Natural killer cell (primary cell): ENCODE measurements around the gene FAF2. TPM values are rescaled to one million over a fixed set of nuclear protein-coding genes. Genes with fewer than 3 reads are reported as not detected.
A peak's percentile ranks its signal among the peaks of the same experiment; 100 is the strongest.

ENCODE experiments used
- ATAC-seq, 3 donors: fragments of 150-1000 bp in 2 of 3; fragments of 200-7000 bp in 1 of 3; cut with Tn5 transposase; 1 replicate in 1 of 3; 2 replicates in 2 of 3; pipeline ENCODE4 v1.10.0; 2021; ENCODE audit warnings: mild to moderate bottlenecking in 2 of 3, moderate library complexity in 2 of 3
- DNase-seq, 2 donors: peaks; one replicate each; pipeline versions ENCODE4 v3.0.0 to v3.0.0-alpha.2; 2013 to 2021; ENCODE audit warnings: mixed read lengths in 1 of 2
- H3K27ac ChIP-seq: one replicate; pipeline ENCODE4 v1.5.1; 2013; ENCODE audit warnings: mild to moderate bottlenecking, low read length
- H3K27me3 ChIP-seq: one replicate; pipeline ENCODE4 v1.6.1; 2013; ENCODE audit warnings: low read length; ENCODE audit not compliant: control insufficient read depth, insufficient read depth
- H3K36me3 ChIP-seq: one replicate; pipeline ENCODE4 v1.6.1; 2013; ENCODE audit warnings: low read length; ENCODE audit not compliant: control insufficient read depth, insufficient read depth
- H3K4me1 ChIP-seq: one replicate; pipeline ENCODE4 v1.6.1; 2013; ENCODE audit warnings: low read length; ENCODE audit not compliant: control insufficient read depth, insufficient read depth
- H3K4me3 ChIP-seq: one replicate; pipeline ENCODE4 v1.5.1; 2013; ENCODE audit warnings: low read length
- H3K9me3 ChIP-seq: one replicate; pipeline ENCODE4 v1.6.1; 2013; ENCODE audit warnings: low read length; ENCODE audit not compliant: control insufficient read depth, insufficient read depth
- H3K27ac Mint-ChIP-seq, 2 donors: one replicate each; pipeline ENCODE4 v1.8.0; 2022; ENCODE audit warnings: mild to moderate bottlenecking in 2 of 2, mixed read lengths in 2 of 2, moderate library complexity in 1 of 2
- H3K27me3 Mint-ChIP-seq, 2 donors: one replicate each; pipeline ENCODE4 v1.8.0; 2022; ENCODE audit warnings: low read depth in 2 of 2, mixed read lengths in 2 of 2
- H3K36me3 Mint-ChIP-seq: one replicate; pipeline ENCODE4 v1.8.0; 2022; ENCODE audit warnings: mixed read lengths
- H3K4me1 Mint-ChIP-seq, 2 donors: one replicate each; pipeline ENCODE4 v1.8.0; 2022; ENCODE audit warnings: mixed read lengths in 2 of 2
- H3K4me3 Mint-ChIP-seq: one replicate; pipeline ENCODE4 v1.8.0; 2022; ENCODE audit warnings: mild to moderate bottlenecking, moderate library complexity, mixed read lengths
- H3K9me3 Mint-ChIP-seq, 2 donors: one replicate each; pipeline ENCODE4 v1.8.0; 2022; ENCODE audit warnings: mixed read lengths in 2 of 2
- WGBS: methylation state at CpG from one replicate; pipeline ENCODE4 v1.1.7; 2013; ENCODE audit warnings: missing lambda C conversion rate; ENCODE audit not compliant: insufficient coverage; 5-methylcytosine and 5-hydroxymethylcytosine counted together
- intact Hi-C: fragments of 100-400 bp; cut with micrococcal nuclease; formaldehyde crosslinking; loops from one replicate; pipeline ENCODE4 v1.14.2; 2022
- total RNA-seq, 4 donors: library from RNA; stranded (reverse); fragments of 120-200 nt in 1 of 4; gene quantifications; one replicate each; pipeline versions ENCODE4 v1.2.3 to v1.2.4, GENCODE V29; 2013 to 2022
- TF ChIP-seq, protein P1 (sequence below): fragments of 200-600 bp; IDR thresholded peaks from one replicate; pipeline ENCODE4 v1.8.0; 2022; ENCODE audit warnings: antibody characterized with exemption

Gene FAF2
- total RNA-seq, 3 donors from 2014 or later (not counting 1 experiment from before 2014, with no cell fraction given), result 32.1 to 32.5 (median 32.1) TPM

DNA sequence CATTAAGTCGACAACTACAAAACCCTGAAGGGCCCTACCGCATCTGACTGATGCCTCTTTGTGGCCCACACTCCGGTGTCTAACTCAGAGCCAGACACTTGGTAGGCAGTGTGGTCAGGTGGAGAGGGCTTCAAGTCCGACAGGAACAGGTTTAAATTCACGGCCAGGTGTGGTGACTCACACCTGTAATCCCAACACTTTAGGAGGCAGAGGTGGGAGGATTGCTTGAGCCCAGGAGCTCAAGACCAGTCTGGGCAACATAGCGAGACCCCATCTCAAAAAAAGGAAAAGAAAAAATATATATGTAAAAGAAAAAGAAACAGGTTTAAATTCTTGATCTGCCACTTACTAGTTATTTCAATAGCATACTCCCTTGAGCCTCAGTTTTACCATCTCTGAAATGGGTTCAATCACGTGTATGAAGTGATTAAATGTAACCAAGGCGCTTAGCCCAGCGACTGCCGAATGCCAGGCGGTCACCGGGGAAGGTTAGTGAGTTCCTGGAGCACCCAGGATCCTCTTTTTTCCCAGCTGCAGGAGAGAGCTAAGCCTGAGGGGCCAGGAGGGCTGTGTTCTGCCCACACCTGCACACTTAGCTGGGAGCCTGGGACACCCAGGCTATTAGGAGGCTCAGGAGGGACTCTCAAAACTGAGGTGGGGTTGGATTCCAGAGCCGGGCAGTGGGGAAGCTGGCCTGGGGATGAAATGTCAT lies 32.8 kb upstream of the FAF2 start:
- 87% methylated on average over 11 of the region's 13 CpGs for WGBS
- Histone ChIP-seq H3K9me3 (no peaks in the 10 kb centered on the region), H3K4me1 (peaks cover 19% of the 10 kb centered on the region), H3K4me3 (peak overlapping the region; percentile 49), H3K27me3 (no peaks in the 10 kb centered on the region), H3K27ac (peak overlapping the region; percentile 60), H3K36me3 (no peaks in the 10 kb centered on the region)
- intact Hi-C loops, result loop anchor here (5.0 kb wide), 2 partner anchors 142 to 182 kb away; no protein-coding TSS in a partner anchor
- TF ChIP-seq, protein P1, sequence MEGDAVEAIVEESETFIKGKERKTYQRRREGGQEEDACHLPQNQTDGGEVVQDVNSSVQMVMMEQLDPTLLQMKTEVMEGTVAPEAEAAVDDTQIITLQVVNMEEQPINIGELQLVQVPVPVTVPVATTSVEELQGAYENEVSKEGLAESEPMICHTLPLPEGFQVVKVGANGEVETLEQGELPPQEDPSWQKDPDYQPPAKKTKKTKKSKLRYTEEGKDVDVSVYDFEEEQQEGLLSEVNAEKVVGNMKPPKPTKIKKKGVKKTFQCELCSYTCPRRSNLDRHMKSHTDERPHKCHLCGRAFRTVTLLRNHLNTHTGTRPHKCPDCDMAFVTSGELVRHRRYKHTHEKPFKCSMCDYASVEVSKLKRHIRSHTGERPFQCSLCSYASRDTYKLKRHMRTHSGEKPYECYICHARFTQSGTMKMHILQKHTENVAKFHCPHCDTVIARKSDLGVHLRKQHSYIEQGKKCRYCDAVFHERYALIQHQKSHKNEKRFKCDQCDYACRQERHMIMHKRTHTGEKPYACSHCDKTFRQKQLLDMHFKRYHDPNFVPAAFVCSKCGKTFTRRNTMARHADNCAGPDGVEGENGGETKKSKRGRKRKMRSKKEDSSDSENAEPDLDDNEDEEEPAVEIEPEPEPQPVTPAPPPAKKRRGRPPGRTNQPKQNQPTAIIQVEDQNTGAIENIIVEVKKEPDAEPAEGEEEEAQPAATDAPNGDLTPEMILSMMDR, result no peak
- Mint-ChIP-seq H3K4me1 (peaks cover 38 to 55% of the 10 kb centered on the region in 2 donors), H3K4me3 (peak overlapping the region; percentile 89), H3K36me3 (no peaks in the 10 kb centered on the region), H3K27me3 (peaks cover 0 to 2% of the 10 kb centered on the region in 2 donors), H3K9me3 (no peaks in the 10 kb centered on the region), H3K27ac (peak overlapping the region; percentile 80 to 86)
- ATAC-seq (no peak), DNase-seq (no peak)

DNA sequence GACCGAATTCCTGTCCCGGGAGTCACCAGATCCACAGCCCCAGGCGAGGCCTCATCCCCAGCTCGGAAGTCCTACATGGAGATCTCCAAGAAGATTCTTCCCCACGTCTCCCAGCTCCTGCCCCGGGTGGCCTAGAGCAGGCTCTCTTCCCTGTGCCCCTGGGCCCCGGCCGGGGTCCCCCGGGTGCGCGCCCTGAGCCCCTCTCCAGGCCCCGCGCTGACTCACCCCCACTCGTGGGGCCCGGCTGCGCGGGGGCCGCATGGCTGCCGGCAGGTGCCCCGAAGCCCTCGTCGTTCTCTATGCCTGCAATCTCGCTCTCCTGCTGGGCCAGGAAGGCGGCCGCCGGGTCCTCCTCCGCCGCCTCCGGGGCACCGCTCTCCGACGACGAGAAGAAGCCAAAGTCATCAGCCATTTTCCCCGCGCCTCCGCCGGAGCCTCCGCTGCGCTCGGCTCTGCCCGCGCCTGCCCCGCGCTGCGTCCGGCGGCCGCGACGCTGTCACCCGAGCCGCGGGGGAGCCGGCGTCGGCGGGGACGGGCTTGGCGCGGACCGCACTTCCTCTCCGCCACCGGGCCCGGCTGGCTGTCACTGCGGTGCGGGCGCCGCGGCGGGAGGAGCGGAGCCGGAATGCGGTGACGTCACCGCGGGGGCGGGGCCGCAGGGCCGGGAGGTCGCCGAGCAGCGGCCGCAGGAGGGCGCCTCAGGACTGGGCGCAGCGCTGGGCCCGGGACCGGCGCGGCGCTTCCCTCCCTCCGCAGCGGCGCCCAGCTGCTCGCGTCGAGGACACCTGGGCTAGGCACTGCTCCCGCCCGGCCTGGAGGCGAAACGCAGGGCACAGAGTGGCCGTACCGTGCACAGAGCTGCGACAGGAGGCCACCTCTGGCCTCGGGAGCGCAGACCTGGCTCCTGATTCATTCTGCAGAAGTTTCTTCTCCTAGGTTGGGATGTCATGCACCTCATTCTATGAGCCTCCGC lies 31.9 kb upstream of the FAF2 start, which contains the start of gene CLTB:
Gene CLTB (minus strand): TSS at position 588 of the 973 bp plus-strand sequence. CDS start 176 bp downstream, at position 412.
- Mint-ChIP-seq H3K4me3 (peak within 1 kb of the TSS; percentile 89), H3K9me3 (no peaks in the 10 kb centered on the region), H3K27me3 (peaks cover 3 to 6% of the 10 kb centered on the region in 2 donors), H3K4me1 (peaks cover 32 to 48% of the 10 kb centered on the region in 2 donors), H3K27ac (peak within 1 kb of the TSS; percentile 80 to 86), H3K36me3 (no peaks in the 10 kb centered on the region)
- ATAC-seq, result peak; percentile 92 to 98 (median 92)
- peak within 1 kb of the TSS; percentile 49 for H3K4me3 ChIP-seq
- H3K27ac ChIP-seq, result peak within 1 kb of the TSS; percentile 60
- no peaks in the 10 kb centered on the region for H3K36me3 ChIP-seq
- H3K27me3 ChIP-seq, result no peaks in the 10 kb centered on the region
- intact Hi-C loops, result loop anchor here (2.0 to 5.0 kb wide), 5 partner anchors 27 to 181 kb away; partner anchors contain the start of genes FAF2, HIGD2A, NOP16 and RNF44
- DNase-seq, result peak; percentile 81 to 97
- 1% methylated on average over 107 of the region's 107 CpGs for WGBS
- peaks cover 19% of the 10 kb centered on the region for H3K4me1 ChIP-seq
- TF ChIP-seq, protein P1, result peak; percentile 75
- H3K9me3 ChIP-seq, result no peaks in the 10 kb centered on the region

DNA sequence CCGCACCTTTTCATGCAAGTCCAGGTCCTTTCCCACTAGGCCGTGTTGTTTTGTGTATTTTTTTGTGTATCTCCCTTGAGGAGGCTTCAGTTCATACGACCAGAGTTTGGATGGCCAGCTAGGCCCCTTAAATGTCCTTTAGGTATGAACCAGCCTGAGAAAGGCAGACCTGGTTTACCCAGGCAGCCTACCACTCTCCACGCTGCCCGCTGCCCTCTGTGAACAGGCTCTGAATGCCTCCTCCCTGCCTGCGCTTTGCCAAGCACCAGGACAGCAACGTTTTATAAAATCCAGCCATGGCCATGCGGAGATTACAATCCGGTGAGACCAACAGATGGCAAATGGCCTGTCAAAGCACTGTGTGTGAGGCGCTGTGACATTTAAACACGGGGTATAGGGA lies 31.2 kb upstream of the FAF2 start:
- H3K27ac ChIP-seq, result peak overlapping the region; percentile 45
- 88% methylated on average over 11 of the region's 11 CpGs for WGBS
- Mint-ChIP-seq H3K9me3 (no peaks in the 10 kb centered on the region), H3K27ac (peak overlapping the region; percentile 80 to 86), H3K36me3 (no peaks in the 10 kb centered on the region), H3K4me3 (peak overlapping the region; percentile 68), H3K4me1 (peaks cover 26 to 41% of the 10 kb centered on the region in 2 donors), H3K27me3 (peaks cover 10% of the 10 kb centered on the region in 2 donors)
- no peaks in the 10 kb centered on the region for H3K9me3 ChIP-seq
- H3K36me3 ChIP-seq, result no peaks in the 10 kb centered on the region
- no peaks in the 10 kb centered on the region for H3K27me3 ChIP-seq
- TF ChIP-seq, protein P1, result no peak
- DNase-seq (no peak), ATAC-seq (no peak)
- H3K4me1 ChIP-seq, result peaks cover 19% of the 10 kb centered on the region
- intact Hi-C loops, result loop anchor here (2.0 to 5.0 kb wide), 5 partner anchors 28 to 180 kb away; partner anchors contain the start of genes FAF2, HIGD2A, NOP16 and RNF44
- peak overlapping the region; percentile 21 for H3K4me3 ChIP-seq
